GM19468 (cell line): ENCODE data around the gene EEF1AKMT2.
A peak's percentile ranks its signal among the peaks of the same experiment; 100 is the strongest.
"Not testable (repeated sequence)": the region's sequence is repeated elsewhere in the genome, so short reads cannot be mapped to it uniquely, and the experiment has no call there.

Experiments used
- ATAC-seq: cut with Tn5 transposase; IDR thresholded peaks from one replicate; pipeline ENCODE4 v1.9.1; 2021; ENCODE audit warnings: mild to moderate bottlenecking, moderate library complexity, moderate number of reproducible peaks; ENCODE audit not compliant: unreplicated experiment; ENCODE audit errors: extremely low read depth

EEF1AKMT2 gene

DNA sequence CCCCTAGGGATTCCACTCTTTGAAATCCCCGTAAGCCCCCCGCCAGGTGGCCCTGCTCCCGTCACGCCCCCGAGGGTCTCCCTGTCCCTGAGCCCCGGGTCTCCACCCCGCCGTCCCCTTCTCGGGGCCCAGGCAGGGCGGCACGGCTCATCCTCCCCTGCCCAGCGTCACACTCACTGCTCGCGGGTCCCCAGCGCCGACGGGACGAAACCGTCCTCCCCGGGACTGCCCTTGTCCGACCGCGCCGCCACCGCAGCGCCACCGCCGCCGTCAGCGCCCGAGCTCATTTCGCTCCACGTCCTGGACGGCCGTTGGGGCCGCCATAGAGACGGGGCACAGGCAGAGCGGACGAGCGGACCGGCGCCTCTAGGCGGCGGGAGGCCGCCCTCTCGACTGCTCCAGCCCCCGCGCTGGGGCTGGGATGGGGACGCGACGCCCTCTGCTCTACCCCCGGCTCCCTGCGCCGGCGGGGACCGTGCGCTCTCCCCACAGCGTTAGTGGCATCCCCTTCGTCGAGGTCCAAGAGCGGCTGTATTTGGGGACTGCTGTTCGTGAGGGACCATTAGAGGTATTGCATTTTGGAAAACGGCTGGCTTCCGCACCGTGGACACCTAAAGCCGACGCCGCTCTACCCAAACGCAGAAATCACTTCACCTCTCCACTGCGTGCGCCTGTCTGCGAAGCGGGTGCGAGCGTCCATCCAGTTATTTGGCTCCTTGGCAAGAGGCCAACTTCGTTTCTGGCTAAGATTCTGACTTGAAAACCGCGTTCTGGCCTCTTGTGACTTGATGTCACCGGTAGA is at the start of gene EEF1AKMT2:
TSS of gene EEF1AKMT2 (minus strand) at position 341 of the 802 bp plus-strand sequence. CDS start at position 287, 54 bp downstream.
- ATAC-seq, result peak; percentile 83

DNA sequence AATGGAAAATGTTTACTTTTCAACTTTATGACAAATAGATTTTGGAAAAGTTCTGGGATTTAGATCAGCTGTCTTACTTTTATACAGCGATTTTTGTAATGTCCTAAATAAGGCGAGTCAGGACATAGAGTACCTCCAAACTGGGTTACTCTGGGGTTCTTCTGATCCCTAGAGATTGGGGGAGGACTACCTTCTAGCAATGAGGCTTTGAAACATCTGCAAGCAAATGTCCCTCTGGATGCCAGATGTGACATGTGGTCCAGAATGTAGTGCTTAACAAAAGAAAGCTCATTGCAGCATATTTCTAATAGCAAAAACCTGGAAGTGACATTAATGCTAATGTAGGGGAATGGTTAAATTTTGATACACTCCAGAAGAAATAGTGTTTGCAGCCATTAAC is 46.0 kb upstream of the EEF1AKMT2 start:
- no peak for ATAC-seq

DNA sequence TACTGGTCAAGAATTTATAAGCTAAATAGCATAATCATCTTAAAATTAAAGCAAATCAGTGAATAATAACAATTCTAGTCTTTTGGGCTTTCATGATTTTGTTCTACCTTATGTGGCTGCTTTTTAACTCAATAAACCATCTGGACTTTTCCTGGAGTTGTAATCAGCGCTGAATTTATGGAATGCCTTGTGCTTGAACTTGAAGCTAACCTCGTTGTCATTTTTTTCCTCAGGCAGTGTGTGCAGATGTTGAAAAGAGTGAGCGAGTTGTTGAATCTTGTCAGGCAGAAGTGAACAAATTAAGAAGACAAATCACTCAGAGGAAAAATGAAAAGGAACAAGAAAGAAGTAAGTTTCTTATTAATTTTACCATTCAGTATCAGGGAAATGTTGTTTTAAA is 39.4 kb upstream of the EEF1AKMT2 start:
- no peak for ATAC-seq

DNA sequence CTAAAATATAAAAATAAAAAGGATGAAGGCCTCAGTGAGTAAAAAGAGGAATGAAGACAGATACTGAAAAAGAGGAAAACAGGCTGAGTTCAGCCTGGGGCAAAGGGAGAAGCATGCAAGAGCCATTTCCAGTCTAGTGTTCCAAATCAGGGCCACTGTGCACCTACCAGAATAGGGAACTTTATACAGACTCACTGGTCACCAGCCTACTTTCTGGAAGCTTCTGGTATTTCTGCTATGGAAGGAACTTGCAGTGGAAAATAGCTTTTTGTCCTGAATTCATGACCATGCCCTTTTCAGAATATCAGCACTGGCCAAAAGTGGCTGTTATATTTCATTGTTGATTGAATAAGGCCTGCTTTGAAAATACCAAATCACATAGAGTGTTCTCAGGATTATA is 38.8 kb upstream of the EEF1AKMT2 start:
- ATAC-seq, result no peak

- ATAC-seq, result no peak
These were observed 37.9 kb upstream of the EEF1AKMT2 start for GRCh38 chr10:124829447-124830115.

- no peak for ATAC-seq
These were observed 35.8 kb upstream of the EEF1AKMT2 start for GRCh38 chr10:124827474-124827873.

GRCh38 chr10:124826262-124826661 is 34.6 kb upstream of the EEF1AKMT2 start:
- no peak for ATAC-seq

GRCh38 chr10:124825702-124826101 is 34.0 kb upstream of the EEF1AKMT2 start:
- no peak for ATAC-seq

DNA sequence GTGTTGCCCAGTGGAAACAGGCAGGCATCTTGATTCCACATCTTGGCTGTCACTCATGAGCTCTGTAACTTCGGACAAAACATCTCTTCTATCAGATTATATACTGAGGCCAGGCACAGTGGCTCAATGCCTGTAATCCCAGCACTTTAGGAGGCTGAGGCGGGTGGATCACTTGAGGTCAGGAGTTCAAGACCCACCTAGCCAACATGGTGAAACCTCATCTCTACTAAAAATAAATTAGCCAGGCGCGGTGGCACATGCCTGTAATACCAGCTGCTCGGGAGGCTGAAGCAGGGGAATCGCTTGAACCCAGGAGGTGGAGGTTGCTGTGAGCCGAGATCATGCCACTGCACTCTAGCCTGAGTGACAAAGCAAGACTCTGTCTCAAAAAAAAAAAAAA is 33.2 kb upstream of the EEF1AKMT2 start:
- not testable (repeated sequence) for ATAC-seq

- ATAC-seq, result no peak
These were observed 32.8 kb upstream of the EEF1AKMT2 start for GRCh38 chr10:124824507-124824906.

DNA sequence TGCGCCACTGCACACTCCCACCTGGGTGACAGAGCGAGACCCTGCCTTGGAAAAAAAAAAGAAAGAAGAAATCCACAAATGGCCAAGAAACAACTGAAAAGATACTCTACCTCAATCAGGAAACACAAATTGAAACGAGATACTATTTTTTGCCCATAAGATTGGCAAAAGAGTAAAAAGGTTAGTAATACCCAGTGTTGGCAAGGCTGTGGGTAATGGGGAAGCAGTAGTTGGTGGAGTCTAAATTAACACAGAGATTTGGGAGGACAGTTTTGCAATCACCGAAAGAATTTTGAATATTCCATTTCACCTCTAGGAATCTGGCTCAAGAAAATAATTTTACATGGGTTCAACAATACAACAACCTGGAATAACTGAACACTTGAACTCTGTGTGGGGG is 29.8 kb upstream of the EEF1AKMT2 start:
- ATAC-seq, result no peak

DNA sequence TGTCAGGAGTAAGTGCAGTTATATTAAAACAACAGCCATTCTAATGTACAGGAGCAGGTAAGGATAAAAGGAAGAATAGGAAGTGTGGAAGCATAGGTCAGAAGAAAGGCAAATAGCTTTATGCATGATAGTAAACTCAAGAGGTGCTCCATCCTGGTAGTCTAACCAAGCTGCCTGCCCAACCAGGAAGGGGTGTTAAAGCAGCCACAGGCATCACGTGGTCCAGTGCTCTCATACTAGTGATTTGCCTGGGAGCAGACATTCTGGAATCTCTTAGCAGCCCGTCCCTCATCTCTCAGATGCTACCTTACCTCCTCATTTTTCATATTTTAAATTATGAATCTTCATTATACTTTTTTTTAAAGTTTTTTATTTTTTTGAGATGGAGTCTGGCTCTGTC is 28.4 kb upstream of the EEF1AKMT2 start:
- no peak for ATAC-seq

DNA sequence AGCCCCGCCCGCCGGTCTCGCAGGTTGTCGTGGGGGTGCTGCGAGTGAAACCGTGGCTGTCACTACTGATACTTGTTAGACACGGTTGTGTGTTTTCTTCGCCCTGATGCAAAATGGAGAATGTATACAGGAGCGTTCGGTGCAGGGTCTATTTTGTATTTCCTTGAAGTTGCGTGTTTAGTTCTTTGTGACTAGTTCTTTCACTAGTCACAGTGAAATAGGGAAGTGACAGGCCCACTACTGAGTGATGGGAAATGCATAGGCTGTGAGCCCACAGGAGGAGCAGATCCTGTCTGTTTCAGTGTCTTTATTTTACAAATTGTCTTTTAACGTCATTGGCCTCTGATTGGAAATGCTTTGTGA is 10.6 kb upstream of the EEF1AKMT2 start:
- peak; percentile 34 for ATAC-seq

- no peak for ATAC-seq
These were observed 7.5 kb upstream of the EEF1AKMT2 start for GRCh38 chr10:124799211-124799610.

GRCh38 chr10:124798781-124799180 is 7.1 kb upstream of the EEF1AKMT2 start:
- no peak for ATAC-seq

GRCh38 chr10:124798364-124798763 is 6.7 kb upstream of the EEF1AKMT2 start:
- no peak for ATAC-seq

GRCh38 chr10:124792998-124793352 is 1.3 kb upstream of the EEF1AKMT2 start:
- ATAC-seq, result no peak

- not testable (repeated sequence) for ATAC-seq
These were observed 8.8 kb downstream of the EEF1AKMT2 start for GRCh38 chr10:124782900-124783299.

DNA sequence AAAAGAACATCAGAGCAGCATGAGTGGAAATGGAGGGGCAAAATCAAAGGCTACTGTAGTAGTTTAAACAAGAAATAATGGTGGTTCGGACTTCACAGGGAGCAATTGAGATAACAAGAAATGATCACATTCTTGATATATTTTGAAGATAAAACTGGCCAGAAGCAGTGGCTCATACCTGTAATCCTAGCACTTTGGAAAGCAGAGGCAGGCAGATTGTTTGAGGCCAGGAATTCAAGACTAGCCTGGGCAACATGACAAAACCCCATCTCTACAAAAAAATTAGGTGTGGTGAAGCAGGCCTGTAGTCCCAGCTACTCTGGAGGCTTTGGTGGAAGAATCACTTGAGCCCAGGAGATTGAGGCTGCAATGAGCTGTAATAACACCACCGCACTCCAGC is 22.9 kb downstream of the EEF1AKMT2 start:
- no peak for ATAC-seq

- no peak for ATAC-seq
These were observed 26.4 kb downstream of the EEF1AKMT2 start for GRCh38 chr10:124765256-124765655.

DNA sequence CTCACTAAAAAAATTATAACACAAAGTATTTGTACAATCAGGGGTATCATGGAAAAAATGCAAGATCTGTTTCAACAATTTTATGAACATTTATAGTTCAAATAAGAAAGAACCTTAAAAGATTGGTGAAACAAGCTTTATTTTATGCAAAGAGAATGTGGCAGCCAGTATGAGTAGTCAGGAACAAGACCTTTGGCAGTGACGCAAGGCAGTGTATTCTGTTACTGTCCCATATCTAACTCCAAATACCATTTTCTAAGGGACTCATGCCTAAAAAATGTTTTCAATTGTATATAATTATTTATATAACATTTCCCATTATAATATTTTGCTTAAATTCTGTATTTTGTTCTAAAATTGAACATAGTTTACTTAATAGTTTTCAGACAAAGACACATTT is 28.4 kb downstream of the EEF1AKMT2 start:
- no peak for ATAC-seq

DNA sequence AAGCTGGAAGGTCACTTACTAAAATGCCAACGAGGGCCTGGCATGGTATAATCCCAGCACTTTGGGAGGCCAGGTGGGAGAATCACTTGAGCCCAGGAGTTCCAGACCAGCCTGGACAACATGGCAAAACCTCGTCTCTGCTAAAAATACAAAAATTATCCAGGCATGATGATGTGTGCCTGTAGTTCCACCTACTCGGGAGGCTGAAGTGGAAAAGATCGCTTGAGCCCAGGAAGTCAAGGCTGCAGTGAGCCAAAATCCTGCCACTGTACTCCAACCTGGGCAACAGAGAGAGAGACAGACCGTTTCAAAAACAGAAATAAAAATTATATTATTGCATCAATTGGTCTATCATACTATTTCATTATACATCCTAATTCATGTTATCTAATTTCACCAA is 29.4 kb downstream of the EEF1AKMT2 start:
- ATAC-seq, result no peak
